IMR-90 (cell line): Measurements from ENCODE around the gene CHN1. TPM values are rescaled to one million over a fixed set of nuclear protein-coding genes. Genes with fewer than 3 reads are reported as not detected.

Source experiments
- ATAC-seq: fragments of 200-7000 bp; cut with Tn5 transposase; 2 replicates; pipeline ENCODE4 v1.9.1; 2020; ENCODE audit warnings: low read depth, mild to moderate bottlenecking, moderate library complexity
- BruUV-seq: library from RNA; stranded (reverse); fragments of 400-500 nt; replicated peaks from 2 replicates; lab custom pipeline; 2021; lab: Mats Ljungman, UMichigan
- CTCF ChIA-PET: fragments of 300-600 bp; formaldehyde crosslinking; extraction: SDS; loops from one replicate; lab custom pipeline; 2021; ENCODE audit warnings: antibody characterized with exemption; lab: Yijun Ruan, JAX
- POLR2A ChIA-PET: fragments of 300-600 bp; sonication (Branson Sonifier 250); formaldehyde crosslinking; loops from one replicate; lab custom pipeline; 2022; ENCODE audit warnings: antibody characterized with exemption; ENCODE audit not compliant: unreplicated experiment; lab: Charles Lee
- DNase-seq: peaks from one replicate; pipeline ENCODE4 v3.0.0; 2013
- H2AFZ ChIP-seq: replicated peaks from 2 replicates; pipeline ENCODE3; 2013; ENCODE audit warnings: low read length, mild to moderate bottlenecking; ENCODE audit not compliant: poor library complexity
- H2AK5ac ChIP-seq: 2 replicates; pipeline ENCODE4 v1.6.1; 2013; ENCODE audit warnings: low read depth, low read length, inconsistent platforms
- H2AK9ac ChIP-seq: replicated peaks from 2 replicates; pipeline ENCODE3; 2013; ENCODE audit warnings: mild to moderate bottlenecking, low read depth, low read length, moderate library complexity; ENCODE audit not compliant: poor library complexity
- H2BK120ac ChIP-seq: 2 replicates; pipeline ENCODE4 v1.6.1; 2013; ENCODE audit warnings: low read depth, low read length, inconsistent platforms
- H2BK15ac ChIP-seq: 3 replicates; pipeline ENCODE4 v1.6.1; 2013; ENCODE audit warnings: low read depth, low read length, inconsistent platforms
- H2BK20ac ChIP-seq: 2 replicates; pipeline ENCODE4 v1.6.1; 2013; ENCODE audit warnings: low read depth, mild to moderate bottlenecking, inconsistent platforms, low read length, moderate library complexity
- H2BK5ac ChIP-seq: 2 replicates; pipeline ENCODE4 v1.6.1; 2013; ENCODE audit warnings: mild to moderate bottlenecking, low read depth, low read length, inconsistent platforms; ENCODE audit not compliant: poor library complexity, severe bottlenecking
- H3K14ac ChIP-seq: replicated peaks from 2 replicates; pipeline ENCODE4 v1.6.1; 2013; ENCODE audit warnings: low read depth, low read length, inconsistent platforms
- H3K18ac ChIP-seq: 2 replicates; pipeline ENCODE4 v1.6.1; 2013; ENCODE audit warnings: low read depth, low read length, control low read depth
- H3K23ac ChIP-seq: 2 replicates; pipeline ENCODE4 v1.6.1; 2013; ENCODE audit warnings: low read depth, low read length, inconsistent platforms
- H3K27ac ChIP-seq: 2 replicates; pipeline ENCODE4 v1.5.1; 2013; ENCODE audit warnings: mild to moderate bottlenecking, control low read depth, low read length; ENCODE audit not compliant: insufficient read depth
- H3K27me3 ChIP-seq: 2 replicates; pipeline ENCODE4 v1.6.1; 2013; ENCODE audit warnings: low read length; ENCODE audit not compliant: control insufficient read depth, insufficient read depth
- H3K36me3 ChIP-seq: 2 replicates; pipeline ENCODE4 v1.6.1; 2013; ENCODE audit warnings: low read length, mixed read lengths; ENCODE audit not compliant: control insufficient read depth, insufficient read depth
- H3K4ac ChIP-seq: 2 replicates; pipeline ENCODE4 v1.6.1; 2013; ENCODE audit warnings: low read depth, low read length, inconsistent platforms
- H3K4me1 ChIP-seq: 2 replicates; pipeline ENCODE4 v1.6.1; 2013; ENCODE audit warnings: low read length, mixed read lengths; ENCODE audit not compliant: control insufficient read depth, insufficient read depth
- H3K4me2 ChIP-seq: 2 replicates; pipeline ENCODE4 v1.6.1; 2013; ENCODE audit warnings: low read depth, mild to moderate bottlenecking, control low read depth, low read length, moderate library complexity
- H3K4me3 ChIP-seq: 2 replicates; pipeline ENCODE4 v1.5.1; 2013; ENCODE audit warnings: low read depth, mild to moderate bottlenecking, control low read depth, low read length, moderate library complexity; ENCODE audit not compliant: insufficient read depth
- H3K56ac ChIP-seq: 2 replicates; pipeline ENCODE4 v1.6.1; 2013; ENCODE audit warnings: low read length, inconsistent platforms; ENCODE audit not compliant: insufficient read depth; ENCODE audit errors: extremely low read depth
- H3K79me1 ChIP-seq, 2 experiments: 2 replicates each; pipeline ENCODE4 v1.6.1; 2013; ENCODE audit warnings: low read length in 2 of 2, inconsistent platforms in 1 of 2, low read depth in 1 of 2
- H3K9ac ChIP-seq: 2 replicates; pipeline ENCODE4 v1.6.1; 2013; ENCODE audit warnings: low read depth, low read length, control low read depth
- H3K9me1 ChIP-seq: 2 replicates; pipeline ENCODE4 v1.6.1; 2013; ENCODE audit warnings: low read length, inconsistent platforms; ENCODE audit not compliant: insufficient read depth
- H3K9me3 ChIP-seq: 2 replicates; pipeline ENCODE4 v1.6.1; 2013; ENCODE audit warnings: low read length; ENCODE audit not compliant: control insufficient read depth, insufficient read depth
- H4K20me1 ChIP-seq: 2 replicates; pipeline ENCODE4 v1.6.1; 2013; ENCODE audit warnings: low read length, inconsistent platforms; ENCODE audit not compliant: insufficient read depth
- H4K5ac ChIP-seq: 2 replicates; pipeline ENCODE4 v1.6.1; 2013; ENCODE audit warnings: mild to moderate bottlenecking, low read depth, low read length, control low read depth
- H4K8ac ChIP-seq, 2 experiments: 2 replicates each; pipeline ENCODE4 v1.6.1; 2013; ENCODE audit warnings: low read depth in 2 of 2, low read length in 2 of 2, control low read depth in 1 of 2, inconsistent platforms in 1 of 2
- H4K91ac ChIP-seq: 2 replicates; pipeline ENCODE4 v1.6.1; 2013; ENCODE audit warnings: low read depth, low read length, inconsistent platforms; ENCODE audit not compliant: insufficient read depth
- BHLHE40 ChIP-seq: fragments of 150-350 bp; IDR thresholded peaks from 2 replicates; pipeline ENCODE4 v1.6.1; 2016; ENCODE audit warnings: mild to moderate bottlenecking, low read depth, low read length
- CEBPB ChIP-seq: IDR thresholded peaks from 2 replicates; pipeline ENCODE4 v1.6.1; 2012; ENCODE audit warnings: low read depth, low read length, improper control_type of control experiment
- CHD1 ChIP-seq: IDR thresholded peaks from 2 replicates; pipeline ENCODE4 v1.6.1; 2012; ENCODE audit warnings: low read depth, low read length, improper control_type of control experiment
- CTCF ChIP-seq: conservative IDR thresholded peaks from 2 replicates; pipeline ENCODE4 v1.5.1; 2012; ENCODE audit warnings: mild to moderate bottlenecking, low read depth, low read length, improper control_type of control experiment
- FOS ChIP-seq: fragments of 150-350 bp; IDR thresholded peaks from 2 replicates; pipeline ENCODE4 v1.6.1; 2016; ENCODE audit warnings: low read depth, low read length
- MAFK ChIP-seq: IDR thresholded peaks from 2 replicates; pipeline ENCODE4 v1.6.1; 2012; ENCODE audit warnings: low read depth, low read length, improper control_type of control experiment
- MAZ ChIP-seq: IDR thresholded peaks from 2 replicates; pipeline ENCODE4 v1.6.1; 2012; ENCODE audit warnings: low read depth, mild to moderate bottlenecking, low read length, improper control_type of control experiment, moderate library complexity, borderline replicate concordance
- MXI1 ChIP-seq: IDR thresholded peaks from 2 replicates; pipeline ENCODE4 v1.6.1; 2012; ENCODE audit warnings: low read depth, mild to moderate bottlenecking, low read length, moderate library complexity, borderline replicate concordance
- NFE2L2 ChIP-seq: fragments of 150-350 bp; IDR thresholded peaks from 2 replicates; pipeline ENCODE4 v1.6.1; 2016; ENCODE audit warnings: low read depth, mild to moderate bottlenecking, low read length
- RAD21 ChIP-seq: IDR thresholded peaks from 2 replicates; pipeline ENCODE4 v1.6.1; 2012; ENCODE audit warnings: low read length, improper control_type of control experiment
- RFX5 ChIP-seq: IDR thresholded peaks from 2 replicates; pipeline ENCODE4 v1.8.0; 2012; ENCODE audit warnings: low read depth, mild to moderate bottlenecking, low read length, moderate library complexity
- SMC3 ChIP-seq: fragments of 150-350 bp; IDR thresholded peaks from 2 replicates; pipeline ENCODE4 v1.6.1; 2016; ENCODE audit warnings: low read depth, mild to moderate bottlenecking, antibody characterized with exemption, low read length, moderate library complexity
- WGBS, 2 experiments: methylation state at CpG; one replicate each; pipeline versions ENCODE4 v1.1.5 to v1.1.7; 2013; ENCODE audit warnings: missing lambda C conversion rate in 2 of 2; ENCODE audit not compliant: insufficient read length in 1 of 2; ENCODE audit errors: extremely low coverage in 2 of 2; 5-methylcytosine and 5-hydroxymethylcytosine counted together
- dilution Hi-C: fragments of 300-500 bp; cut with HindIII; formaldehyde crosslinking; loops from one replicate; pipeline ENCODE4 v1.14.3; 2018; ENCODE audit warnings: low sequenced_read_pairs; ENCODE audit not compliant: unreplicated experiment
- in situ Hi-C: fragments of 300-500 bp; cut with MboI; formaldehyde crosslinking; loops from 3 replicates; pipeline ENCODE4 v1.14.3; 2019; ENCODE audit warnings: low sequenced_read_pairs, inconsistent platforms, mixed read lengths
- intact Hi-C: fragments of 100-400 bp; cut with micrococcal nuclease; formaldehyde crosslinking; loops from 2 replicates; pipeline ENCODE4 v1.10.0; 2022
- polyA plus RNA-seq, 3 experiments: library from polyadenylated mRNA; depleted of rRNA; stranded (reverse); fragments of >200 nt; gene quantifications; 2 replicates each; pipeline ENCODE4 v1.2.3, GENCODE V29; 2012; ENCODE audit warnings: low replicate concordance in 1 of 3
- total RNA-seq: library from RNA; depleted of rRNA; stranded (reverse); fragments of >200 nt; gene quantifications from 2 replicates; pipeline ENCODE4 v1.2.3, GENCODE V29; 2012
- TF ChIP-seq, protein P1 (sequence below): fragments of 150-350 bp; IDR thresholded peaks from 2 replicates; pipeline ENCODE4 v1.6.1; 2017; ENCODE audit warnings: mild to moderate bottlenecking, antibody characterized with exemption, low read length, low read depth

CHN1 gene
- total and polyA plus RNA-seq, 2 of the 4 experiments (the other 2 are of a cell fraction), result 58.4 to 66.9 TPM

- H3K9me1 ChIP-seq, result peaks cover 26% of the 10 kb centered on the region
- peaks cover 22% of the 10 kb centered on the region for H3K4me1 ChIP-seq
- no peaks in the 10 kb centered on the region for H3K27me3 ChIP-seq
- H2BK20ac ChIP-seq, result peak within 1 kb of the TSS; percentile 96
- peak within 1 kb of the TSS; percentile 96 for H2AK5ac ChIP-seq
- H4K8ac ChIP-seq, result peak within 1 kb of the TSS; percentile 83 to 87
- ChIA-PET POLR2A (interaction anchor here (0.6 to 1.0 kb wide), 4 partner anchors 14 to 414 kb away, joined by 3 to 5 read pairs (median 3); no protein-coding TSS in a partner anchor), CTCF (interaction anchor here (0.6 to 1.7 kb wide), 10 partner anchors 11 to 234 kb away, joined by 3 to 9 read pairs (median 3); no protein-coding TSS in a partner anchor)
- dilution Hi-C loops (loop anchor here (25.0 kb wide), 1 partner anchor 223 kb away; no protein-coding TSS in a partner anchor), in situ Hi-C loops (no loop called here), intact Hi-C loops (loop anchor here (5.0 kb wide), 1 partner anchor 333 kb away; no protein-coding TSS in a partner anchor)
- H3K79me1 ChIP-seq, result 0 out of 4 replicates have a peak, but pooled peaks cover 0 to 4% of the 10 kb centered on the region in 2 experiments
- H2BK15ac ChIP-seq, result peak within 1 kb of the TSS; percentile 98
- H3K4me3 ChIP-seq, result no peak within 1 kb of the TSS
- H2BK5ac ChIP-seq, result peak within 1 kb of the TSS; percentile 87
- H4K20me1 ChIP-seq, result no peaks in the 10 kb centered on the region
- H3K18ac ChIP-seq, result peak within 1 kb of the TSS; percentile 90
- DNase-seq (peak; percentile 84), ATAC-seq (peak; percentile 70)
- peak within 1 kb of the TSS; percentile 12; the same call in 1 of the 2 replicates for H3K56ac ChIP-seq
- peak within 1 kb of the TSS; percentile 76 for H3K23ac ChIP-seq
- WGBS, 2 experiments, result 82% methylated on average over 3 of the region's 13 CpGs; no CpG with 5 or more reads in 1 of the 2 experiments
- no peaks in the 10 kb centered on the region for H3K36me3 ChIP-seq
- BruUV-seq, result no TSS peak
- peak within 1 kb of the TSS; percentile 57 for H2AFZ ChIP-seq
- H2BK120ac ChIP-seq, result peak within 1 kb of the TSS; percentile 96
- H4K5ac ChIP-seq, result peak within 1 kb of the TSS; percentile 77
- H3K9me3 ChIP-seq, result no peaks in the 10 kb centered on the region
- H3K9ac ChIP-seq, result peak within 1 kb of the TSS; percentile 3; the same call in 1 of the 2 replicates
- peak within 1 kb of the TSS; percentile 94 for H4K91ac ChIP-seq
- peak within 1 kb of the TSS; percentile 73 for H3K27ac ChIP-seq
- H3K4me2 ChIP-seq, result peak within 1 kb of the TSS; percentile 37
- peak within 1 kb of the TSS; percentile 92 for H3K14ac ChIP-seq
- peak within 1 kb of the TSS; percentile 98 for H3K4ac ChIP-seq
- H2AK9ac ChIP-seq, result peak within 1 kb of the TSS; percentile 84
- TF ChIP-seq MAFK (no peak), RFX5 (no peak), RAD21 (no peak), CTCF (no peak), FOS (no peak), BHLHE40 (no peak), MXI1 (no peak), NFE2L2 (no peak), MAZ (no peak), CHD1 (no peak), CEBPB (no peak), SMC3 (no peak)
- TF ChIP-seq, protein P1, sequence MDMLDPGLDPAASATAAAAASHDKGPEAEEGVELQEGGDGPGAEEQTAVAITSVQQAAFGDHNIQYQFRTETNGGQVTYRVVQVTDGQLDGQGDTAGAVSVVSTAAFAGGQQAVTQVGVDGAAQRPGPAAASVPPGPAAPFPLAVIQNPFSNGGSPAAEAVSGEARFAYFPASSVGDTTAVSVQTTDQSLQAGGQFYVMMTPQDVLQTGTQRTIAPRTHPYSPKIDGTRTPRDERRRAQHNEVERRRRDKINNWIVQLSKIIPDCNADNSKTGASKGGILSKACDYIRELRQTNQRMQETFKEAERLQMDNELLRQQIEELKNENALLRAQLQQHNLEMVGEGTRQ, result no peak; the same call in 1 of the 2 replicates
These were observed 240.6 kb downstream of the CHN1 start, which contains the start of gene CHRNA1 for GRCh38 chr2:174764280-174765255. TSS of gene CHRNA1 (minus strand) at chr2:174764472. CDS start at chr2:174764394, 78 bp downstream.
